K562 (cell line): ENCODE data around the gene CCNL1. TPM values are rescaled to one million over a fixed set of nuclear protein-coding genes. Genes with fewer than 3 reads are reported as not detected.

Source experiments
- MEIS2 ChIP-seq: fragments of 450-650 bp; IDR thresholded peaks from 2 replicates; pipeline ENCODE4 v1.6.1; 2014; ENCODE audit warnings: mild to moderate bottlenecking; ENCODE audit not compliant: partially characterized antibody
- PTTG1 ChIP-seq: fragments of 450-650 bp; IDR thresholded peaks from 2 replicates; pipeline ENCODE4 v1.6.1; 2016; ENCODE audit warnings: low read depth, mild to moderate bottlenecking, missing genetic modification characterization, missing compliant biosample characterization
- SREBF2 ChIP-seq: sonication (generic); formaldehyde crosslinking; IDR thresholded peaks from 2 replicates; pipeline ENCODE4 v1.4.0; 2020; ENCODE audit warnings: mild to moderate bottlenecking, missing genetic modification reagents
- polyA plus RNA-seq, 8 experiments: library from polyadenylated mRNA; depleted of rRNA in 4 of 8; stranded (reverse) in 5 of 8; unstranded in 3 of 8; fragments of >200 nt; fragmentation: Nextera tagmentation in 2 of 8; fragmentation: Illumina TruSeq in 1 of 8; extraction: Ambion mirVana in 2 of 8; extraction: Trizol in 1 of 8; gene quantifications; 2 replicates each; pipeline versions ENCODE4 v1.2.1 to v1.2.3, GENCODE V29; 2011 to 2014; ENCODE audit warnings: inconsistent platforms in 1 of 8, missing spikeins in 1 of 8
- total RNA-seq, 7 experiments: library from RNA; depleted of rRNA in 6 of 7; stranded (reverse); fragments of >200 nt in 6 of 7; fragmentation: Illumina TruSeq in 2 of 7; extraction: Trizol in 2 of 7; gene quantifications; 2 replicates each; pipeline versions ENCODE4 v1.2.1 to v1.2.3, GENCODE V29; 2011 to 2021; ENCODE audit warnings: low replicate concordance in 1 of 7
- TF ChIP-seq, protein P1 (sequence below), 2 experiments: fragments of 450-650 bp; IDR thresholded peaks; 2 replicates each; pipeline ENCODE4 v1.6.1; 2016; ENCODE audit warnings: mild to moderate bottlenecking in 2 of 2, borderline replicate concordance in 1 of 2, low read depth in 1 of 2, moderate library complexity in 1 of 2
- TF ChIP-seq, protein P2 (sequence below), 2 experiments: IDR thresholded peaks in 1 of 2; conservative IDR thresholded peaks in 1 of 2; 2 replicates each; pipeline ENCODE4 v1.6.1; 2016; ENCODE audit warnings: low read depth in 2 of 2, mild to moderate bottlenecking in 1 of 2, missing compliant biosample characterization in 1 of 2, missing genetic modification characterization in 1 of 2, moderate library complexity in 1 of 2
- TF ChIP-seq, protein P3 (sequence below): sonication (generic); formaldehyde crosslinking; IDR thresholded peaks from 2 replicates; pipeline ENCODE4 v1.8.0; 2022; ENCODE audit warnings: mild to moderate bottlenecking, missing genetic modification reagents

The CCNL1 gene
- total and polyA plus RNA-seq, 9 of the 15 experiments (the other 6 are each of a cell fraction or from before 2014, with no cell fraction given), result 16.1 to 186 (median 132) TPM

DNA sequence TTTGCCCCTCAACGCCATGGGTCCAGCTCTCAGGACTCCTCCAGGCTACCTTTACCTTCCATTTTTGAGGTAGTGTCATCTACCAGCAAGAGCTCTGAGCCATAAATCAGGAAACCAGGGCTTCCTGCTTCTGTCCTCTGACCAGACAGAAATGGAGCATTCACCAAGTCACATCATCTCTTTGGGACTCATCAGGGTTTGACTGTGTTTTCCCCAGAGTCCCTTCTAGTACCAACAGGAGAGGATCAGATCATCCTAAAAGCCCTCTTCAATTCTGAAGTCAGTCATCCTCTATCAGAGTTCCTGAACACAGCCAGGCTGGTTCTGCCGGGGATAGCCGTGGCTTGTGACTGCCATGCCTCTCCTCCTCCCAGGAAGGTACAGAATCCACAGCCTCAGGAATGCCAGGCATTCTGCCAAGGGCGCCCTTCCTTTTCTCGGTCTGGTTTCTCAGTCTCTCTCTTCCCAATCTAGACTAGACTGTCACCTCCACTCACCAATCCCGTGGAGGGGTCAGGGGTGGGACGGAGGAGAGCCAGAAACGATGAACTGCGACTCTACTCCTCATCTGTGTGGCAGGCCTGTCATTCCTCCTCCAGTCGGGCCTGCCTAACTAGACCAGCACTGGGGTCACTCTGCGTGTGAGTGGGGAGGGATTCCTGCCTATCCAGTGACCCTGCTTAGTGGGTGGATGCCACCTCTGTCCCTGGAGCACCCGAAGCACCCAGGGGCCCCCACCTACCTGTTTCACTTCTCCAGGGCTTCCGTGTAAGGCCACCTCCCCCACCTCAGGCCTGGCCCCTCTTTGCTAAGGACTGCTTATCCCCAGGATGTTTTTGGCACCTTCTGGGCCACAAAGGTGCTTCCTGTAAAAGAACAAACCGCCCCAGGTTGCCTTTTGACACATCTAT lies 30.9 kb downstream of the CCNL1 start (continued):
- TF ChIP-seq, protein P1, sequence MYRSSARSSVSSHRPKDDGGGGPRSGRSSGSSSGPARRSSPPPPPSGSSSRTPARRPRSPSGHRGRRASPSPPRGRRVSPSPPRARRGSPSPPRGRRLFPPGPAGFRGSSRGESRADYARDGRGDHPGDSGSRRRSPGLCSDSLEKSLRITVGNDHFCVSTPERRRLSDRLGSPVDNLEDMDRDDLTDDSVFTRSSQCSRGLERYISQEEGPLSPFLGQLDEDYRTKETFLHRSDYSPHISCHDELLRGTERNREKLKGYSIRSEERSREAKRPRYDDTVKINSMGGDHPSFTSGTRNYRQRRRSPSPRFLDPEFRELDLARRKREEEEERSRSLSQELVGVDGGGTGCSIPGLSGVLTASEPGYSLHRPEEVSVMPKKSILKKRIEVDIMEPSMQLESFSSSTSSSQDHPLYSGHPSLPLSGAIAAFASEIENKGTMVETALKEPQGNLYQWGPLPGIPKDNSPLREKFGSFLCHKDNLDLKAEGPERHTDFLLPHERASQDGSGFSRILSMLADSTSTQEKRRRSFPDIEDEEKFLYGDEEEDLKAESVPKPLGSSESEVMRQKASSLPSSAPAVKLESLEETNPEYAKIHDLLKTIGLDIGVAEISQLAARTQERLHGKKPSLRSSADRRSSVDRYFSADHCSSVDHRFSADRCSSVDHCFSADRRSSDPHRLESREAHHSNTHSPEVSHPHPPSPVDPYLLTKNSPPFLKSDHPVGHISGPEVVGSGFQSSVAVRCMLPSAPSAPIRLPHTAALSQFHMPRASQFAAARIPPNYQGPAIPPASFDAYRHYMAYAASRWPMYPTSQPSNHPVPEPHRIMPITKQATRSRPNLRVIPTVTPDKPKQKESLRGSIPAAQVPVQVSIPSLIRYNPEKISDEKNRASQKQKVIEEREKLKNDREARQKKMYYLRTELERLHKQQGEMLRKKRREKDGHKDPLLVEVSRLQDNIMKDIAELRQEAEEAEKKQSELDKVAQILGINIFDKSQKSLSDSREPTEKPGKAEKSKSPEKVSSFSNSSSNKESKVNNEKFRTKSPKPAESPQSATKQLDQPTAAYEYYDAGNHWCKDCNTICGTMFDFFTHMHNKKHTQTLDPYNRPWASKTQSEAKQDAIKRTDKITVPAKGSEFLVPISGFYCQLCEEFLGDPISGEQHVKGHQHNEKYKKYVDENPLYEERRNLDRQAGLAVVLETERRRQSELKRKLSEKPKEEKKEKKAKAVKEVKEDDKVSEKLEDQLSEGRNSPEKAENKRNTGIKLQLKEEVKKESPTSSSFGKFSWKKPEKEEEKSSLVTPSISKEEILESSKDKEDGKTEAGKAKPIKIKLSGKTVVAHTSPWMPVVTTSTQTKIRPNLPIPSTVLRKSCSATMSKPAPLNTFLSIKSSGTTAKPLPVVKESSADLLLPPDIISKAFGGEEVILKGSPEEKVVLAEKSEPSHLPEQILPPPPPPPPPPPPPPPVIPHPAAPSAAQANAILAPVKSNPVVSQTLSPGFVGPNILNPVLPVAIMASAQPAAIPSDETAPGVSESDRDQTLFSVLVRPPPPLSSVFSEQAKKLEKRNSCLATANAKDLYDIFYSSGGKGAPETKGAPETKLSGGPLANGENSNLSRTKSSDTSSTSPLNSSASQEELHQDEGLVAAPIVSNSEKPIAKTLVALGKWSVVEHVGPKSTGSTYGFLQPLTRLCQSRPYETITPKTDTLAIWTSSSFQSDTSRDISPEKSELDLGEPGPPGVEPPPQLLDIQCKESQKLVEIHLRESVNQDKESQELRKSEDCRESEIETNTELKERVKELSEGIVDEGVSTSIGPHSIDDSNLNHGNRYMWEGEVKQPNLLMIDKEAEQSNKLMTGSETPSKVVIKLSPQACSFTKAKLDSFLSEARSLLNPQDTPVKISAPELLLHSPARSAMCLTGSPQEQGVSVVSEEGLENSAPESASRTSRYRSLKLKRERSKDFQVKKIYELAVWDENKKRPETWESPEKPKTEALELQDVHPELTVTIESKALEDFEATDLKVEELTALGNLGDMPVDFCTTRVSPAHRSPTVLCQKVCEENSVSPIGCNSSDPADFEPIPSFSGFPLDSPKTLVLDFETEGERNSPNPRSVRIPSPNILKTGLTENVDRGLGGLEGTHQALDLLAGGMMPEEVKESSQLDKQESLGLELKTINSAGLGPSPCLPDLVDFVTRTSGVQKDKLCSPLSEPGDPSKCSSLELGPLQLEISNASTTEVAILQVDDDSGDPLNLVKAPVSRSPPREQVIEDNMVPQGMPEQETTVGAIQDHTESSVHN (IDR thresholded peaks at IDR 0.05; ENCODE audit: borderline replicate concordance in 1 of 2, low read depth in 1 of 2), result no peak
- TF ChIP-seq PTTG1 (tag) (0 out of 2 replicates have a peak, but pooled peaks have one; percentile 7), MEIS2 (peak; percentile 77), SREBF2 (CRISPR knock-in tag) (peak; percentile 2; the same call in 1 of the 2 replicates)
- TF ChIP-seq, protein P2, sequence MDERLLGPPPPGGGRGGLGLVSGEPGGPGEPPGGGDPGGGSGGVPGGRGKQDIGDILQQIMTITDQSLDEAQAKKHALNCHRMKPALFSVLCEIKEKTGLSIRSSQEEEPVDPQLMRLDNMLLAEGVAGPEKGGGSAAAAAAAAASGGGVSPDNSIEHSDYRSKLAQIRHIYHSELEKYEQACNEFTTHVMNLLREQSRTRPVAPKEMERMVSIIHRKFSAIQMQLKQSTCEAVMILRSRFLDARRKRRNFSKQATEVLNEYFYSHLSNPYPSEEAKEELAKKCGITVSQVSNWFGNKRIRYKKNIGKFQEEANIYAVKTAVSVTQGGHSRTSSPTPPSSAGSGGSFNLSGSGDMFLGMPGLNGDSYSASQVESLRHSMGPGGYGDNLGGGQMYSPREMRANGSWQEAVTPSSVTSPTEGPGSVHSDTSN (CRISPR knock-in tag; IDR thresholded peaks at IDR 0.05; ENCODE audit: low read depth), result no peak
- TF ChIP-seq, protein P2 (tag; conservative IDR thresholded peaks at IDR 0.05; ENCODE audit: low read depth), result peak; percentile 69
- TF ChIP-seq, protein P3, sequence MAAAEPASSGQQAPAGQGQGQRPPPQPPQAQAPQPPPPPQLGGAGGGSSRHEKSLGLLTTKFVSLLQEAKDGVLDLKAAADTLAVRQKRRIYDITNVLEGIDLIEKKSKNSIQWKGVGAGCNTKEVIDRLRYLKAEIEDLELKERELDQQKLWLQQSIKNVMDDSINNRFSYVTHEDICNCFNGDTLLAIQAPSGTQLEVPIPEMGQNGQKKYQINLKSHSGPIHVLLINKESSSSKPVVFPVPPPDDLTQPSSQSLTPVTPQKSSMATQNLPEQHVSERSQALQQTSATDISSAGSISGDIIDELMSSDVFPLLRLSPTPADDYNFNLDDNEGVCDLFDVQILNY (CRISPR knock-in tag), result no peak
